GM18870 (cell line): ENCODE measurements around the gene STAP1.
"Not testable (repeated sequence)": the region's sequence is repeated elsewhere in the genome, so short reads cannot be mapped to it uniquely, and the experiment has no call there.

Source experiments
- ATAC-seq: cut with Tn5 transposase; IDR thresholded peaks from one replicate; pipeline ENCODE4 v1.9.1; 2021; ENCODE audit warnings: moderate library complexity; ENCODE audit not compliant: unreplicated experiment

Gene STAP1

DNA sequence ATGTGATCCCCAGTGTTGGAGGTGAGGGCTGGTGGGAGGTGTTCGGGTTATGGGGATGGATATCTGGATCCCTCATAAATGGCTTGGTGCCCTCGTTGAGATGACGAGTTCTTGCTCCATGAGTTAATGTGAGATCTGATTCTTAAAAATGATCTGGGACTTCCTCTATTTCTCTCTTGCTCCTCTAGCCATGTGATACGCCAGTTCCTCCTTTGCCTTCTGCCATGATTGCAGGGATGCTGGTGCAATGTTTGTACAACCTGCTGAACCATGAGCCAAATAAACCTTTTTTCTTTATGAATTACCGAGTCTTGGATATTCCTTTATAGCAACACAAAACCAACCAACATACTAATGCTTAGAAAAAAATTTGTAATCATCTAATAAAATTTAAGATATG is 56.6 kb downstream of the STAP1 start:
- ATAC-seq = no peak

DNA sequence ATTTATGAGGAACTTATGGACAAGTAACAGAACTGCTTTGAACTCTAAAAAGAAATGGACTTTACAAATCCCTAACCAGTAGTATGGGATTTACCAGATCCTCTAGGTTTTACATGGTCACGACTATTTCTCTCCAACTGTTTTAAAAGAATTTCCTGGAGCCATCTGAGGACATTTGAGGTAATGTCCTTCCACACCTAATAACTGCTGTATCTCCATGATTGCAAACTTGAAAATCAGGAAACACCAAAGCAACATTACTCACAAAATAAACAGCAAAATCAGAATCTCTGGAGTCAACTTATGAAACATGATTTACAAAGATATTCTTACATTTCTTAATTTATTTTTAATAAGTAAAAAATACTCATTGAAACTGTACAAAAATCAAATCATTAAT is 58.0 kb downstream of the STAP1 start:
- no peak for ATAC-seq

DNA sequence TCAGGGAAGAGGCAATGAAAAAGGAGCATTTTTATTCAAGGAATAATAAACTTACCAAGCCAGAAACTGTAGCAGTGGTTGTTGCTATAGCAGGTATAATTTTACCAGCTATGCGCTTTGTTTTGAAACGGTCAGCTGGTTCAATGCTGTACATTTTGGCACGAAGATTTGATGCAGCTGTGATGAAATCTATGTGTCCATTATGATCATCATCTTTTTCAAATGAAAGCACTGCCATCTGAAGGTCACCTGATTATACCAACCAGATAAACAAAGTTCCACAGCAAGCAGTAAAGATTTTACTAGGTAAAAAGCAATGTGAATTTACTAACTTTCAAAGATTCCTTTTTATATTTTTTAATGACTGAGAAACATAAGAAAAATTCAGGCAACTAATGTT is 66.4 kb downstream of the STAP1 start:
- ATAC-seq = no peak

DNA sequence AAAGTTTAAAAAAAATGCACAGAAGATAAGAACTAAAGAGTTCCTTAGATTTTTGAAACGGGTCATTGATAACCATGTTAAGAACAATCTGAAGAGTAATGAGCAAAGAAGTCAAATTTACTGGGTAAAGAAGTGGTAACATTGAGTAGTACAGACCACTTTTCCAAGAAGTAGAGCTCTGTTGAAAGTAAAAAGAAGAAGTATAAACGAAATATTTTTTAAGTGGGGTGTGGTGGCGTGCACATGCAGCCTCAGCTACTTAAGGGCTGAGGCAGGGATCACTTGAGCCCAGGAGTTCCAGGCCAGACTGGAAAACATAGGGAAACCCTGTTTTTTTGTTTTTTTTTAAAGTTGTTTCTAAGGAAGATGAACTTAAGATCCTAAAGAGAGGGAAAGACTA is 74.0 kb downstream of the STAP1 start:
- ATAC-seq = no peak

DNA sequence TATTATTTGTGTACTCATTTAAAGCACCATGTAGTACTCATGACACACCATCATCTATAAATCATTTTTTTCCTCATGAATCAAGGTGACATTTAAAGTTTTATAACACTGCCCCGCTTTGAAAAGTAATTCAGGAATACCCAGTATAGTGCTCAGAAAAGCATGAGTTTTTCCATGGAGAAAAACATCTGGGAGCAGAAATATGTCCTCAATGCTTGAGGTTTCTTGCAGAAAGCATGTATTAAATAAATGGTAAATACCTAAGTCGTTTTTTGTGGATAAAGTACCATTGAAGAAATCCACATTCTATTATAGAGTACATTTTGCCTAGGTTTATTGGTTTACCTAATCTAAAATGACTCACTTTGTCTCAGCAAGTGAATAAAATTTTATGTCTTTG is 76.2 kb downstream of the STAP1 start:
- no peak for ATAC-seq

DNA sequence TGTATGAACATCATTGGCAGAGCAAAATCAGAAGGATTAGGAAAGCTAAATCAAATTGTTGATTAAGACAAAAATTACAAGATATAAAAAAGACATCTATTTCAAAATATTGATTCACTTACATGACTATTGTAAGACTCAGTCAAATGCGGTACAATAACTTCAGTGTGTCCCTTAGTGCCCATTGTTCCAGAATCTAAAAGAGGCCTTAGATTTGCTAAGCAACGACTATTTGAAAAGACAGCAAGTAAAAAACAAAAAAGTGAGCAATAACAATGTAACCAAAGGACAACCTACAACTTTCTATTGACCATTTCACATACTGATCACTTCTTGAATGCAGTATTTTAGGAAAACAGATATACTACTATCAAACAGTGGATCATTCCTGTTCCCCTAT is 76.8 kb downstream of the STAP1 start:
- ATAC-seq = no peak

- ATAC-seq = not testable (repeated sequence)
These were observed 78.5 kb downstream of the STAP1 start for GRCh38 chr4:67636978-67637377.

DNA sequence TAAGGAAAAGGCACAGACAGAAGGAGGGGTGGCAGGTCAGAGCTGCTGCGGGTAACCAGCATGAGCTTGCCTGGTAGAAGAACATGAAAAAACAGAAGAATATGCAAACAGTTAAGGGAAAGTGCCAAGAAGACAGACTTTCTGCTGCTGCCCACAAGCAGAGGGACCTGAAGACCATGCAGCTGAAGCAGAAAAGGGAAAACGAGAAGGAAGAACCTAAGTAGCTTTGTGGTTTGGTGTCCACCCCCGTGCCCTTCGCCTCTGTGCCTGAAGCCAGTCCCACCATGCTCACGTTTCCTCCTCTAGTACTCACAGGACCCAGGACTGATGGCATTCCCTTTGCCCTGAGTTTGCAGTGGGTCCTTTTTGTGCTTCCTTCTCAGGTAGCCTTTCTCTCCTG is 79.6 kb downstream of the STAP1 start:
- ATAC-seq = no peak

GRCh38 chr4:67651536-67651935 is 93.0 kb downstream of the STAP1 start:
- ATAC-seq = no peak
